HUES6 (cell line): Measurements from ENCODE around the gene GOLGA1.

Experiments
- H3K27ac ChIP-seq: 2 replicates; pipeline ENCODE4 v1.7.0; 2013; ENCODE audit warnings: low read depth, mild to moderate bottlenecking, low read length, inconsistent platforms
- H3K27me3 ChIP-seq: 2 replicates; pipeline ENCODE4 v1.6.1; 2013; ENCODE audit warnings: low read length; ENCODE audit not compliant: control insufficient read depth, insufficient read depth
- H3K36me3 ChIP-seq: 2 replicates; pipeline ENCODE4 v1.6.1; 2013; ENCODE audit warnings: low read length; ENCODE audit not compliant: control insufficient read depth, insufficient read depth
- H3K4me1 ChIP-seq: 2 replicates; pipeline ENCODE4 v1.6.1; 2013; ENCODE audit warnings: low read length; ENCODE audit not compliant: control insufficient read depth, insufficient read depth
- H3K4me3 ChIP-seq: 2 replicates; pipeline ENCODE4 v1.5.1; 2013; ENCODE audit warnings: low read depth, low read length
- H3K9ac ChIP-seq: one replicate; pipeline ENCODE4 v1.6.1; 2013; ENCODE audit warnings: mild to moderate bottlenecking, low read length
- H3K9me3 ChIP-seq: 2 replicates; pipeline ENCODE4 v1.6.1; 2013; ENCODE audit warnings: low read depth, low read length; ENCODE audit not compliant: control insufficient read depth, insufficient read depth

Gene GOLGA1

DNA sequence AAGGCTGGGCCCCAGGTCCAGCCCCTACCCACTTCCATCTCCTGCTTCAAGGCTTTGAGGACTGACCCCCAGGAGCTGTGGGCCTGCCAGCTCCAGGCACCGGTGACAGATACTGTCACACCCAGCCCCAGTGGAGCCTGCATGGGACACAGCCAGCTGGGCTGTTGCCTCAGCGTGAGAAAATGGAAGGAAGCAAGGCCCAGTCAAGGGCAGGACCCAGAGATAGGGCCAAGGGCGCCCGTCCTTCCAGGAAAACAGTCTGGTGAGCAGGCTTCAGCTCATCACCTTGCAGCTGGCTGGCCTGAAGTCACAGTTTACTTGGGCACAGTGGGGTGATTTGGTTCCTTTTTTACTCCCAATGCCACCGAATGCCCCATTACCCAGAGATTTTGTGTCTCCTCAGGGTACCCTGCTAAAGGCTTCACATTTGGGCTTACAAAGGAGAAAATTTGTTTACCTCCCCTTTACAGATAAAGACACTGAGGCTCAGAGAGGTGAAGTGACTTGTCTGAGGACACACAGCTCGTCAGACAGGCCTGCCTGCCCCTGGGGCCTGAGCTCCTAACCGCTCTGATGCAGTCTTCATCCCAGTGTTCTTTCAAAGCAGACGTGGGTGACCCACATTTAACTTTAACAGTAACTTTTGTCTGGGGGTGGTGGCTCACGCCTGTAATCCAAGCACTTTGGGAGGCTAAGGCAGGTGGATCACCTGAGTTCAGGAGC, 109.1 kb downstream of the GOLGA1 start:
- Histone ChIP-seq H3K4me1 (peaks cover 2% of the 10 kb centered on the region; the same call in 1 of the 2 replicates), H3K27ac (no peak overlapping the region), H3K9me3 (no peaks in the 10 kb centered on the region), H3K4me3 (no peak overlapping the region), H3K9ac (no peak overlapping the region), H3K36me3 (no peaks in the 10 kb centered on the region), H3K27me3 (no peaks in the 10 kb centered on the region)

DNA sequence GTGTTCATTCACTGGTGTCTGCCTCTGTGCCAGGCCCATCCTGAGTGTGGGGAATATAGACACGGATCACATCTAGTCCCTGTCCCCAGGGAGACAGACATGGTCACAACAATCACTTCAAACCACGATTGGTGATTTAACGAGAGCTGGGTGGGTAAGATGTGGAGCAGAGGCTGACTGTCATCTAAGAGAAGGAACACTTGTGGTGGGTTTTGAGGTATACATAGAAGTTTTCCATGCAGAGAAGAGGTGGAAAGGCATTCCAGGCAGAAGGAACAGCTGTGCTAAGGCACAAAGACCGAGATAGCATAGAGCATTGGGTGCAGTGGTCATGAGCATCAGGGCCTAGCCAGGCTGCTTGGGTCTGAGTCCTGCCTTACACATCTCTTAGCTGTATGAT, 110.3 kb downstream of the GOLGA1 start:
- Histone ChIP-seq H3K9me3 (peaks cover 8% of the 10 kb centered on the region; the same call in 1 of the 2 replicates), H3K27ac (no peak overlapping the region), H3K9ac (no peak overlapping the region), H3K4me1 (peaks cover 2% of the 10 kb centered on the region; the same call in 1 of the 2 replicates), H3K36me3 (no peaks in the 10 kb centered on the region), H3K4me3 (no peak overlapping the region), H3K27me3 (no peaks in the 10 kb centered on the region)

DNA sequence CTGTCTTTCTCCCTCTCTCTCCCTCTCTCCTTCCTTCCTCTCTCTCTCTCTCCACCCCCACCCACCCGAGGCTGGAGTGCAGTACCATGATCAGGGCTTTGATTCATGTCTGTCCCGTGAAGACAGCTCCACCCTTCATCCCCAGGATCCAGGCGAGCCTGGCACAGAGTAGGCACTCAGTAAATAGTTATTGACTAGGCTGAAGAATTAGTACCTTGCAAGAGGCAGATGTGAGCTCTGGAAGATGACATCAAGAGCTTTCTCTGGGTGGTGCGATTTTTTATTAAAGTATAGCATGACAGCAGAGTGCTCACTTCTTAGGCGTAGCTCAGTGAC, 111.6 kb downstream of the GOLGA1 start:
- peaks cover 2% of the 10 kb centered on the region; the same call in 1 of the 2 replicates for H3K4me1 ChIP-seq
- H3K27me3 ChIP-seq: no peaks in the 10 kb centered on the region
- no peaks in the 10 kb centered on the region for H3K36me3 ChIP-seq

DNA sequence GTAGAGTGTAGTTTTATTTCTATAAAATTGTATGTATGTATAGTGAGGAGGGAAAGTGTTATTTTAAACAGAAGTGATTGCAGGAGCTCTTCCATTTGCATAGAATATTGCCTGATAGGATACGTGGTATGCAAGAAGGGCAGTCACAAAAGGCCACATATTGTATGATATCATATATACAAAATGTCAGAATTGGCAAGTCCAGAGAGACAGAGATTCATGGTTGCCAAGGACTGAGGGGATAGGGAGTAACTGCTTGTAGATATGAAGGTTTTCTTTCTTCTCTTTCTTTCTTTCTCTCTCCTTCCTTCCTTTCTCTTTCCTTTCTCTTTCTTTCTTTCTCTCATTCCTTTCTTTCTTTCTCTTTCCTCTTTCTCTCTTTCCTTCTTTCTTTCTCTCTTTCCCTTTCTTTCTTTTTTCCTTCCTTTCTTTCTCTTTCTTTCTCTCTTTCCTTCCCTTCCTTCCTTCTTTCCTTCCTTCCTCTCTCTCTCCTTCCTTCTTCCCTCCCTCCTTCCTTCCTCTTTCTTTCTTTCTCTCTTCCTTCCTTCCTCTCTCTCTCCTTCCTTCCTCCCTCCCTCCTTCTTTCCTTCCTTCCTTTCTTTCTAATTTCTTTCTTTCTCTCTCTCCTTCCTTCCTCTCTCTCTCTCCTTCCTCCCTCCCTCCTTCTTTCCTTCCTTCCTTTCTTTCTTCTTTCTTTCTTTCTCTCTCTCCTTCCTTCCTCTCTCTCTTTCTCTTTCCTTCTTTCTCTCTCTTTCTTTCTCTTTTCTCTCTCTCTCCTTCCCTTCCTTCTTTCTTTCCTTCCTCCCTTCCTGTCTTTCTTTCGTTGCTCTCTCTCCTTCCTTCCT, 112.2 kb downstream of the GOLGA1 start:
- Histone ChIP-seq H3K36me3 (no peaks in the 10 kb centered on the region), H3K4me1 (0 out of 2 replicates have a peak, but pooled peaks cover 2% of the 10 kb centered on the region), H3K27me3 (no peaks in the 10 kb centered on the region), H3K4me3 (no peak overlapping the region), H3K27ac (no peak overlapping the region), H3K9ac (no peak overlapping the region), H3K9me3 (peaks cover 8% of the 10 kb centered on the region; the same call in 1 of the 2 replicates)

More for the DNA sequence above, 111.6 kb downstream of the GOLGA1 start:
- no peak overlapping the region for H3K9ac ChIP-seq
- H3K27ac ChIP-seq: no peak overlapping the region
- H3K4me3 ChIP-seq: no peak overlapping the region
- peaks cover 8% of the 10 kb centered on the region; the same call in 1 of the 2 replicates for H3K9me3 ChIP-seq
